GM19395 (cell line): ENCODE results near the gene ZNF610.

Source experiments
- ATAC-seq: cut with Tn5 transposase; IDR thresholded peaks from one replicate; pipeline ENCODE4 v1.9.1; 2021; ENCODE audit warnings: mild to moderate bottlenecking, moderate library complexity; ENCODE audit not compliant: unreplicated experiment

ZNF610 gene

GRCh38 chr19:52397310-52398080 lies 61.5 kb downstream of the ZNF610 start, which contains the start of gene ZNF528:
Gene ZNF528, plus strand, starts transcription at chr19:52397849. Its CDS starts 4,165 bp downstream, at chr19:52402014.
- peak; percentile 80 for ATAC-seq

GRCh38 chr19:52398081-52398441 lies 62.0 kb downstream of the ZNF610 start:
- ATAC-seq = peak; percentile 25

- ATAC-seq = no peak
Measured at GRCh38 chr19:52410276-52410675, 74.2 kb downstream of the ZNF610 start.

GRCh38 chr19:52415711-52416110 lies 79.7 kb downstream of the ZNF610 start:
- no peak for ATAC-seq
